GM21619 (cell line): Measurements from ENCODE around the gene PAIP2.
"Not testable (repeated sequence)": the region's sequence is repeated elsewhere in the genome, so short reads cannot be mapped to it uniquely, and the experiment has no call there.

Experiments used
- ATAC-seq: cut with Tn5 transposase; IDR thresholded peaks from one replicate; pipeline ENCODE4 v1.9.1; 2021; ENCODE audit not compliant: unreplicated experiment

PAIP2 gene

DNA sequence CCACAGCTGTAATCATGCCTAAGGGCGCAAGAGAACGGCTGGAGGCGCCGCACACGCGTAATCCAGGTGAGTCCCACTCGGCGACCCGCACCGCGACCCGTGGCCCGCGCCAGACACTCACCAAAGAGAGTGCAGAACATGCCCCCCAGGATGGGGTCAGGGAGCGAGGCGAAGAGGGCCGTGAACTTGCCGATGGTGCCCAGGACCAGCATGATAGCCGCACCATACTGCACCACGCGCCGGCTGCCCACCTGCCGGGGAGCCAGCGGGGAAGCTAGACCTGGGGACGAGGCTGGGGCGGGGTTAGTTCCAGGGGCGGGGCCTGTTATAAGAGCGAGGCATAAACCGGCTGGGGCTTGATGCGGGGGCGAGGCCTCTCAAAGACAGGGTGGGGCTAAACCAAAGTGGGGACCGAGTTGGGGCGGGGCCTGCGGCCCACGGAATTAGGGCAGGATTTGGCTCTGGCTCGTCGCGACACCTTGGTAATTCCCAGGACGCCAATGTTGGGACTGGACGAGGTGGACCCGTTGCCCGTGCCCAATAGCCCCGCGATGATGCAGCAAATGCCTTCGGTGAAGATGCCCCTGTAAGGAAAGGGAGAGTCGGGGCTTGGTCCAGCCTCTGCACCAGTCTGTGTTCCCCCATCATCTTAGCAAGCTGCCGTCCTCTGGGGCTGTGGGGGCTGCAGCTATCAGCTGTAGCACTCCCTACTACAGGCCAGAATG is 36.6 kb downstream of the PAIP2 start:
- no peak for ATAC-seq

DNA sequence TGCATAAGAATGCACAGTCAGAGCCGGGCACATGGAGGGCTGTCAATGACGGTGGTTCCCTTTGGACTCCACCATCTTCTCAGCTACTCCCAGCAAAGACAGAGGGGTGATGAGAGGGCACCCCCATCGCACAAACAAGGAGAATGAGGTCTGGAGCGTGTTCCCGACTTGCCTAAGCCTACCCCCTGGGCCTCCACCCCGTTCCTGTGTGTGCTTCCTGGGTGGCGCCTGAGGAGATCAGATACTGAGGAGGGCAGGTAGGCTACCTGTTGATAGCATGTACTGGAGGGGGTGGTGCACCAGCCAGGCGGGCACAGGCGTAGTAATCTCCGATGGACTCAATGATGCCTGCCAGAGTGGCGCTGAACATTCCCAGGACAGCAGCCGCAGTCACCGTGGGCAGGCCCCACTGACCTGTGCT is 37.3 kb downstream of the PAIP2 start:
- ATAC-seq, result no peak

DNA sequence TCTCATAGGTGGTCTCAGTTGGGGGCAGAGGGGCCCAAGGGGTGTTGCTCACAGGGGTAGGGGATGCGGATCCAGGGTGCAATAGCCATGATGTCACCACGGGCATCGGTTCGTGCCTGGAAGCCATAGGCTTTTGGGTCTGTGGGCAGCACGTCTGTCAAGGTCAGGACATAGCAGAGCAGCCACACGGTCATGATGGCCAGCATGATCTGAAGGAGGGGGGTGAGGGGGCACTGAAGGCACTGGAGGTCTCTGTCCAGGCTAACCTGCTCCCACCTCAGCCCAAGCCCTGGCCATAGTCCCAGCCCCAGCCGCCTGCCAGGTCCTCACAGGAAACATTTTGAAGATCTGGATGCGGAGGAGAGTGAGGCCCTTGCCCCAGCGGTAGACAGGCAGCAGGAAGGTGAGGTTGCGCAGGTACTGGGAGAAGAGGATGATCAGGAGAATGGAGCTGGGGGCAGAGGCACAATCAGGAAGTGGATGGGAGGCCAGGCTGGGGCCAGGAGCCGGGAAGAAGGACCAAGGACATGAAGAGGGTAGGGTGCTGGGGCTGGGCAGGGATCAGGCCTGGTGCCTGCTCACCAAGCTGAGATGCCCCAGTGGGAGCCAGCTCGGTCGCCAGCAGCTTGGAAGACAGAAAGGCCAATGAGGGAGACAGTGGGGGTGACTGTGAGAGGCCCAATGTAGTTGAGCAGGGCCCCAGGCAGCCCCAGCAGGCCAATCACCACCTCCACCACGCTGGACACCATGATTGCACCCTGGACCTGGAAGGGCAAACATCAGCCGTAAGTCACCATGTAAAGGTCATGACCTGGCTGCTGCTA is 38.2 kb downstream of the PAIP2 start:
- ATAC-seq, result no peak

DNA sequence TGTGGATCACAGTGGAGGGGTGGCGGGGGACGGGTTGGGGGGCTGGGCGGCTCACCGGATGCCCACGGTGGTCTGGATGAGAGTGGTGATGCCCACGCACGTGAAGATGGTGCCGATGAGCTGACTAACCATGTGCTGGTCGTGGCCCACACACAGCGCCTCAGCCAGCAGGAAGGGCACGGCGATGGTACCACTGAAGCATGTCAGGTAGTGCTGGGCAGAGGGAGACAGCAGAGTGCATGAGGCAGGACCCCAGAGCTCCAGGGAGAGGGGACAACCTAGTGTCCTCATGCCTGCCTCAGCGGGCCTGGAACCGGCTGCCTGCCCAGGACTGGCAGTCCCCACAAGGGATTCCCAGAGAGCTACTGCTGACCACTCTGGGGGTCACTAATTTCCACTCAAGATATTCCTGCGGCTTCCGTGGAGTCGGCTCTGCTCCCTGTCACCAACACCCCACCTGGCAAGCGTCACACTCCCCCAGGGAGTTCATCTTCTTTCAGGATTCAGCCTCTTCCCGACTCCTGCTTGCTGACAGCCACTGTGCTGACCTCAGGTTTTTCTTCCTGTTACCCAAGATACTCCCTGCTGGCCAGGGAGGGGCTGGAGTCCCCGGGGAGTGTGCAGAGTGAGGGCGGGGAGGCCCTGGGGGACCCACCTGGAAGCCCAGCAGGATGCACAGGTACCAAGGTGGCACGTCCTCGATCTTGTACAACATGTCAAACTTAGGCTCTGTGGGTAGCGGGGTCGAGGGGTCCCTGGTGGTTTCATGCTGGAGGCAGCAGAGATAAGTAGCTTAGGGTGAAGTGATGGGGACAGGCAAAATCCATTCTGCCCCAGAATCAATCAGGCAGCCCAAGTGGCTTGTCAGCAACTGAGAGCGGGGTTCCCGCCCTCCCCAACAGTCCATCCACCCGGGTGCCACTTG is 40.4 kb downstream of the PAIP2 start:
- ATAC-seq, result no peak

DNA sequence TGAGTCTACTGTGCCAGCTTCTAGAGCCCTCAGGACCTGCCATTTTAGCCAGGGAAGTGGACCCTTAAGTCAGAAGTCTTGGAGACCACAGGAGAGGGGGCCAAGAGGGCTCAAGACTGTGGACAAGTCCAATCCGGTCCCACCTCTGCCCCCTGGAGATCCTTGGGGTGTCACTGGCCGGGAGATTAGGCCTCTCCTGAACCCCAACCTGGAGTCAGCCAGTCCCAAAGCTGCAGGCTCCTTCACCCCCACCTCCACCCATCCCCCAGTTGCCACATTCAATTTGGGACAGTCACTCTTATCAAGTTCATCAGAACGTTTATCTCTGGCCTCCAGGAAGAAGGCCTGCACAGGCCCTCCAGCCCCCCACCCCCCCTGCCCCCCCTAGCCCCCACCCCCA is 41.2 kb downstream of the PAIP2 start:
- no peak for ATAC-seq

DNA sequence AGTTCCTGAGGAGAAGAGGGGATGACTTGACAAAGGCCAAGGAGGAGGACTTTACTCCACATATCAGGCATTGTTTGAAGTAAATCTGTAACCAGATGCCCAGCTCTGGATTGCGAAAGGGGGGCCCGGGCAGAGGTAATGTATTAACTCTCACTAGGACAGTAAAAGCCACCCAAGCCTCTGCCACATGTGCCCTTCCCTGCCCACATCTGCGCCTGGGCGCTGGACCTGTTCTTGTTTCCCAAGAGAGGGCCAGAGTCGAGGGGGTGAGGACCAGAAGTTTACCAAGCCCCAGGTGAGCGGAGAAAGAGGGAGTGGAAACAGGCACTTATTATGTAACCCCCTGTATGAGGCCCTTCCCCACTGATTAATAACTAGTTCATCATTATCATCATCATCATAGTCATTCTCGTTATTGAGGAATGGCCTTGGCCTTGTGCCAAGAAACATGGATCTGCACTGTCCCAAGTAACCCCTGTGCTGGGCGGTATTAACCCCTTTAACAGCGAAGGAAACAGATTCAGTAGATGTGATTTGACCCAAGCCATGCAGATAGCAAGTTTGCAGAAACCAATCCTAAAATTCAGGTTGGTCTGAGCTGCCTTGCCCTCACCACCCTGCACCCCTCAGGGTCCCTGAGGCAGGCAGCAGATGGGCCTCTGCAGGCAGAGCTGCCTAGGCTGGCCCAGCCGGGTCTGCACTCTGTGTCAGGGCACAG is 41.8 kb downstream of the PAIP2 start, which contains the start of gene SLC23A1:
Gene SLC23A1, minus strand, starts transcription at position 23 of the 718 bp plus-strand sequence. CDS start 44 bp downstream, outside the sequence.
- ATAC-seq, result no peak

DNA sequence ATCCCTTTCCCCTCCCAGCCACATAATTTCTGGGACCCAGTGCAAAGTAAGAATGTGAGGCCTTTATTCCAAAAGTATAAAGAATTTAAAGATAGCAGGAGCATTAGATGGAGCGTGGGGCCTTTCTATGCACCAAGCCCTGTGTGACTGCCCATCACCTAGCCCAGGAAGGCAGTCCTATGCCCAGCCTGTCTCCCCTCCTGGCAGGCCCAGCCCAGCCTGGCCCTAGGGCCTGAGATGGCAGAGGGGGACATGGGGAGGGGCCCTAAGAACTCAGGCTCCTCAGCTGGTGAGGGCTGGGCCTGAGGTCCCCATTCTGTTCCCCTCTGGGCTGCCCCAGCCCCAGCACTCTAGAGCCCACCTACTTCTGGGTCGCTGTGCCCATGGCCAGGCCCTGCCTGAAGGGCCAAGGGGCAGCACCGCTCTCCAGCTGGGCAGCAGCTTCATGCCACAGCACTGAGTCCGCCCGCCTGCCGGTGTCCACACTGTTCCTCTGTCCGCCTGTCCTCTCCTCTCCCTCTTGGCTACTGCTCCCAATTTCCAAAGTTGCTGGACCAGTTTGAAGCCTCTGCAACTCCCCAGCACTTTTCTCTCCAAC is 42.4 kb downstream of the PAIP2 start:
- no peak for ATAC-seq

DNA sequence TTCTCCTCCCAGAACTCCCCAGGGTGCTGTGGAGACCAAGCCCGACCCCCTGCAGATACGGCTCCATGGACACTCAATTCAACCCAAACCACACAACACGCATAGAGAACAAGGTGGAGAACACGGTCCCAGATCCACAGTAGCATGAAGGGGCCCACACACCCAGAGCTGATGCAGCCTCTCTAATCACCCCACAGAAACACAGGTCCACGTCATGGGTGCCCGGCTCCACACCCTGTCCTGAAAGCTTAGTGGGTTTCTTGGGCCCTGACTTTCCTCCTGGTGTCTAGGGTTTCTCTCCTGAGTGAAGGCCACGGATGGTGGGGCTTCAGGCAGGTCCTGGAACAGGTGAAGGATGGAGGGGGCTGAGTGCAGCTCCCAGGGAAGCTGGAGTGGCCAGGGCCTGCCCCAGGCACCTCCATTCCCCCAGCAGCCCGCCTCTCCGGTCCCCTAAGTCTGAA is 43.0 kb downstream of the PAIP2 start:
- ATAC-seq, result no peak

DNA sequence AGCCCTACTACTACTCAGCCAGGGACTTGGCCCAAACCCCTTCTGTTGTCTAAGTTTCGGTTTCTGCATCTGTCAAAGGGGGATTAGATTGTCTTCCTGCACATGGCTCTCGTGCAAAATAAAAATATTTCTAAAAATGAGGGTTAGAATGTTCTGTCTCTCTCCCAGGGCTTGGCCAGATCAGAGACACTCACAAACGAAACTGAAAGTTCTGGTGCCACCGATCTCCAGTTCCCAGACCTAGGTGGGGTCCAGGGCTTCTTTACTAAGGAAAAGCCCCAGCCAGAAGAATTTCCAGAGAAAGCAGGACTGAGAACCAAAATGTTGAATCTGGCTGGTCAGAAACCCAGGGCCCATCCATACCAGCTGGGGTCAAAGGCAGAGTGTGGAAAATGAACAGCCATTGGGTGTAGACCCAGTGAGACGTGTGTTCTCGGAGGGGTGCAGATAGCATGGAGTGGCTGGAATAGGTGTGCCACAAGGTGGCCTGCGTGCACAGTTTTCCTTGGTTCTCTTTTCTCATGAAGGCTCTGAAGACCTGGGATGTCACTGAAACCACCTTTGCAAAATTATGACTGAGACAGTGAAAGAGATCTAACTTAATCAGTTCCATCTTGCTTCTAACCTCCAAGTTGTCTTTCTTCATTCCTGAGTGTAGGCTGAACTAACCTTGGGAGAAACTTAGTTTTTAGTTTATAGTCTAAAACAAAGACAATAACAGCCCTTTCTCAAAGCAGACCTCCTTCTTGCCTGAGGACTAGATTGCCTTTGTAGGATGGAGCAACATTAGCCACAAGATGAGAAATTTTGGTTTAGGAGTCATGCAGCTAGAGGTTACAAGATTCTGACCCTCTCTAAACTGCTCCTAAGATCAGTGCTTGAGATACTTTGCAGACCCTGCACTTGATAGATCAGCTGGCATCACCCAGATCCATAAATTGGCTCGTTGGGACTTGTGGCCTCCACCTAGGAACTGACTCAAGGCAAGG is 43.7 kb downstream of the PAIP2 start:
- no peak for ATAC-seq

DNA sequence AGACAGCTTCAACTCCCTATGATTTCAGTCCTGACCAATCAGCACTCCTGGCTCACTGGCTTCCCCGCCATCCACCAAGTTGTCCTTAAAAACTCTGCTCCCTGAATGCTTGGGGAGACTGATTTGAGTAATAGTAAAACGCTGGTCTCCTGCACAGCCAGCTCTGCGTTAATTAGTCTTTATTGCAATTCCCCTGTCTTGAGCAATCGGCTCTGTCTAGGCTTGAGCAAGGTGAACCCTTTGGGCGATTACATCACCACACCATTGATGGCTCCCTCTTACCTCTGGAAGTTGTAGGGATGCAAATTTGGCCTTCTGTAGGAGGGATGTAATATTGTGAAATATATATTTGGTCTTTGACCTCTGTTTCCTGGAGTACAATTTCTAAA is 44.4 kb downstream of the PAIP2 start:
- no peak for ATAC-seq

DNA sequence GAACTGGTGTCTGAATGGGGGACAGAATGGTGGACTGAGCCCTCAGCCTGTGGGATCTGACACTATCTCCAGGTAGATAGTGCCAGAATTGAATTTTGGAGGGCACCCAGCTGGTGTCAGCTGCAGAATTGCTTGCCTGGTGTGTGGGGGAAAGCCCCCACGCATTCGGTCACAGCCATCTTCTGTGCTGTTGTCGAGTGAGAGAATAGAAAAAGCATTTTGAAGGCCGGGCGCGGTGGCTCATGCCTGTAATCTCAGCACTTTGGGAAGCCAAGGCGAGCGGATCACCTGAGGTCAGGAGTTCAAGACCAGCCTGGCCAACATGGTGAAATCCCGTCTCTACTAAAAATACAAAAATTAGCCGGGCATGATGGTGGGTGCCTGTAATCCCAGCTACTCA is 45.3 kb downstream of the PAIP2 start:
- ATAC-seq, result not testable (repeated sequence)

DNA sequence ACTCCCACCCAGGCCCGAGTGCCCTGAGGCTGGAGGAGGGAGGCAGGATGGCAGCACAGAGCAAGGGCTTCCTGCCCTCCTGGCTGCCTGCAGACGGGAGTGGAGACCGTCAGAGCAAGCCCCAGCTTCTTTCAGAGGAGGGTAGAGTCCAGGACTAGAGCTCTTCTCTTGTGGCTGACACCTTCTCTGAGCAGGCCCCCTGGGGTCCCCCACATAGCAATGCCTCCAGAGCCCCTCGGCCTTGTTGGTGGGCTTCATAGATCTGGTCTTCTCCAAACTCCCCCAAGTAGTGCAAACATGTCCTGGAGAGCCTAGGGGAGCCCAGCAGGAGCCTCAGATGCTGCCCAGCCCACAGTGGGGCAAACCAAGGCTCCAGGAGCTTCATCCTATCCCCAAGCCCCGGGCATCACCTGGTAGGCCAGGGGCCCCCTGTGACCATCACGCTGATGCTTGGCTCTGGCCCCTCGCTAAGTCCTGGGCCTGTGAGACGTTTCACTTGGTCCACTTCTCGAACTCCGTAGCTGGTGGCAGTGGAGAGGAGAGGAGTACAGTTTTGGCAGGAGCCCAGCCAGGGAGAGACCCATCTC is 46.0 kb downstream of the PAIP2 start:
- no peak for ATAC-seq

DNA sequence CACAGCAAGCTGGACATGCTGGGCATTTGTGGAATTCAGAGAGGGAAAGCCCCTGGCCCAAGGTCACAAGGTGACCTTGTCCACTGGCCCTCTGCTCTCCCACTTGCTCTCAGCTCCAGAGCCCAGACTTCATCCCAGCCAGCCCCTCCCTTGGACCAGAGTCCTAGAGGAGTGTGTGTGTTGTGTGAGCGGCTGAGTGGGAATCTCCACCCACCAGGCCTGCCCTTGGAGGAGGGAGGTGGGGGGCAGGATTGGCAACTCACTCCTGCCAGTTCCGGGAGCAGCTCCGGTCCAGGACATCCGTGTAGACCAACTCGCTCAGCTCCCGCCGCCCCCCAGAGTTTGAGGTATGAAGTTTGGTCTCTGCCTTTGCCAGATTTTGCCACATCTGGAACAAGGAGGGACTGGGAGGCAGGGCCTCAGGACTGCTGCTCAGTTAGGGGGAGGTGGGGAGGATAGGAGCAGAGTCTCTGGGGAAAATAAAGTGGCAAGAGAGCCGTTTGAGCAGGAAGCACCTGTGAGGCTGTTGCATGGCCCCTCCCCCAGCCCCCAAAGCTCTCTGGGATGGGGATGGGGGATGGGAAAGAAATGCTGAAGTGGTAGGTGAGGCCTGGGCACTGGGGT is 46.7 kb downstream of the PAIP2 start:
- no peak for ATAC-seq

DNA sequence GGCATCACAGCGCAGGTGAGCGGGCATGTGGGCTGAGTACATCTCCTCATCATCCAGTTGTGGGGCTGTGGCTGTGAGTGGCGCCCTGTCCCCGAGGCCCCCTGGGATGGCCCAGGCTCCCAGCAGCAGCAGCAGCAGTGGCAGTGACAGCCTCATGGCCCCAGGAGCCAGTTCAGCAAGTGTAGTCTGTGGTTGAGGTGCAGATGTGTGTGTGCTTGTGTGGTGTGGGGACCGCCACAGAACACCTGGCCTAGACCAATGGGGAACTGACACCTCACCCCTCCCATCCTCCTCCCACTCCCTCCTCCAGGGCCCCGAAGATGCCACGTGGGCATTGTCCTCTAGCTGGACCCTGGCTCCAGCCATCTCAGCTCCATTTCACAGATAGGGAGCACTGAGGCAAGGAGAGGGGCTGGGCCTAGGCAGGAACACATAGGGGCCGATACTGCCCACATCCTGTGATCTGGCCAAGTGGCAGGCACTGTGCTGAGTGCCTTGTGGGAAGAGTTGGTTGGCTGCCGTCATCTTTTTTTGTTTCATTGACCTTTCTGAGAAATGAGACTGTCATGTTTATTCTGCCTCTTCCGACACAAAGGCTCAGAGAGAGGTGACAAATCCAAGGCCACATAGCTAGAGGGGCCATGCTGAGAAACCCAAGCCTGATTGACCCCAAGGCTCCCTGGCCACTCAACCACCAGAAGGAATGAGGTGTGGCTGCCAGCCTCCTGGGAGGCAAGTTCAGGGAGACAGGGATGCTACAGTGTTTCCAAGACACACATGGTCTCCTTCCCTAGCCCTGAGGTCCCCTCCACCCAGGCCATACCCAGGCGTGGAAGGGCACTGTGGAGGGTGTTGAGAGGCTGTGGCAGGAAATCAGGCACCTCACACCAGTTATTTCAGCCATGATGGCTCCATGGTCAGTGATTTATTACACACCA is 48.3 kb downstream of the PAIP2 start, which contains the start of gene MZB1:
Gene MZB1, minus strand, starts transcription at position 213 of the 938 bp plus-strand sequence. Its CDS starts 57 bp downstream, at position 156.
- ATAC-seq, result peak; percentile 40

DNA sequence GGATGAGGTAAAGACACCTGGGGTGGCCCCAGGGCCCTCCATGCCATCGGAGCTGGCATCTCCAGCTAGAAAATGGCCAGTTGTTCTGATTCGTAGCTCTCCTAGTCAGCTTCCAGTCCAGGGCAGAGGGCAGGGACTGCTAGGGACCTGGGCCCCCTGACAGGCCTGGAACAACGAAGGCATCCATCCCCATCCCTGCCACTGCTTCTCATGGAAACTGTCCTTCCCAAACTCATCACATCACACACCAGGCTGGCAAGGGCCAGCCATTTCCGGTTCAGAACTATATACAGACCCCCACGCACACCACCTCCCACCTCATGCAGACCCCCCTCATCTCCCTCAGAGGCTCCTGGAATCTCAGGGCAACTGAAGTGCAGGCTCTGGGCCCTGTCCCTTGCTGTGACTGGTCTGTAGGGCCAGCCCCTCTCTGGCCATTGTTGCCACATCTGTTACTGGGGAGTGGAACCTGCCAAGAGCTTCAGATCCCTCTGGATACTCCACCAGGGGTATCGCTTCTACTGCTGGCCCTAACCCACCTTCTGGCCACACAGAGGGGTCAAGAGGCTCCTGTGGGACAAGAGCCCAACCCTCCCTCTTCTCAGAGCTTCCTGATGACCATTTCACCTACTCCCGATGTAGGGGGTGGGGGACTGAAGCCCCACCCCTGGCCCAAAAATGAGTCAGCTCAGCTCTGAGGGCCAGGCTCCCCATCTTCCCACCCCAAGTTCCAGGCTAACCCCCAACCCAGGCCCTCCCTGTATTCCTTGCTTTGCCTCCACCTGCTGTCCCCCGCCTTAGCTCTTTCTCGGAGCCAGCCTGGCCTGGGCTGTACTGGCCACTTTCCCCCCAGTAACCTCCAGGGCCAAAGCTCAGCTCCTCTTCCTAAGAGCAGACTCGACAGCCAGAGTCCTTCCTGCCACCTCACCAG is 49.2 kb downstream of the PAIP2 start:
- ATAC-seq, result no peak
